GM12873 (cell line): ENCODE measurements around the gene MAB21L3.

Source experiments
- TF ChIP-seq, protein P1 (sequence below): IDR thresholded peaks from 2 replicates; pipeline ENCODE4 v1.5.1; 2012; ENCODE audit warnings: low read depth, mild to moderate bottlenecking, moderate library complexity, low read length, control low read depth; ENCODE audit not compliant: insufficient read depth; ENCODE audit errors: missing control alignments

MAB21L3 gene

DNA sequence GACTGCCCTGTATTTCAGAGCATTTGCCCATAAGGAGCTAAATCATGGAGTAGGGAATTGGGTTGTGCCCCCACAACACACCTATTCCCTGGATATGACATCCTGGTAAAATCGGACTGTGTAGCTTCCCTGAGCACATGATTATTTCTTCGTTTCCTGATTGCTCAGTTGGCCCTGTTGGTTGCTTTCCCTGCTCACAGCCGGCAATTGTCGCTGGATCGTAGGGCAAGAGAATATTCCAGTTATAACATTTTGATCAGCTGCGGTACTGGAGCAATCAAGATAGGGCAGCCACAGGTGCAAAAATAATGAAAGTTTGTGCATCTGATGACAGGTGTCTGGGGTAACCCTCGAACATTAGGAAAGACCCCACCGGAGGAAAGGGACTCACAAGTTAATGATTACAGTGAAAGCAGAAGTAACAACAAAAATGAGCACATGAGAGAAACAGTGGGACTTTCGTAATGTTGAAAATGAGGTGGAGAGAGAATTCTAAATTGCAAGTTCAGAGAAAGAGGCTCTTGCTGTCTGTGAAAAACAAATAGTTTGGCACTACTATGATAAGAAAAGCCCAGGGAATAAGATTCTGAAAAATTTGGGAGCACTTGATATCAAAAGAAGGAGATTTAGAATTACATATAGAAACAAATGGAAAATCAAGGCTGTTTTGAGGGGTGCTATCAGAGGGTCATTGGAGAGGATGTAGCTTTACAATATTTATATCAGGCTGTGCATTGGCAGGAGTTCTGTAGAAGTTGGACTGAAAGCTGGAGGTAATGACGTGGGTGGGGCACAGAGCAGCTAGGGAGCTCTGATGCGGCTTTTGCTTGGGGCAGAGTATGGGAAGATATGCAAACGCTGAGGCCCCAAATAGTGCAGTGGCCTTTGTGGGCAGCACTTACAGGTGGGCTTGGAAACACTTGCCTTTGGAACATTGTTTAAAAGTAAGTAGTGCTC is at the start of gene MAB21L3:
Gene MAB21L3, plus strand, starts transcription at position 833 of the 957 bp plus-strand sequence. CDS start 1,217 bp downstream, outside the sequence.
- TF ChIP-seq, protein P1, sequence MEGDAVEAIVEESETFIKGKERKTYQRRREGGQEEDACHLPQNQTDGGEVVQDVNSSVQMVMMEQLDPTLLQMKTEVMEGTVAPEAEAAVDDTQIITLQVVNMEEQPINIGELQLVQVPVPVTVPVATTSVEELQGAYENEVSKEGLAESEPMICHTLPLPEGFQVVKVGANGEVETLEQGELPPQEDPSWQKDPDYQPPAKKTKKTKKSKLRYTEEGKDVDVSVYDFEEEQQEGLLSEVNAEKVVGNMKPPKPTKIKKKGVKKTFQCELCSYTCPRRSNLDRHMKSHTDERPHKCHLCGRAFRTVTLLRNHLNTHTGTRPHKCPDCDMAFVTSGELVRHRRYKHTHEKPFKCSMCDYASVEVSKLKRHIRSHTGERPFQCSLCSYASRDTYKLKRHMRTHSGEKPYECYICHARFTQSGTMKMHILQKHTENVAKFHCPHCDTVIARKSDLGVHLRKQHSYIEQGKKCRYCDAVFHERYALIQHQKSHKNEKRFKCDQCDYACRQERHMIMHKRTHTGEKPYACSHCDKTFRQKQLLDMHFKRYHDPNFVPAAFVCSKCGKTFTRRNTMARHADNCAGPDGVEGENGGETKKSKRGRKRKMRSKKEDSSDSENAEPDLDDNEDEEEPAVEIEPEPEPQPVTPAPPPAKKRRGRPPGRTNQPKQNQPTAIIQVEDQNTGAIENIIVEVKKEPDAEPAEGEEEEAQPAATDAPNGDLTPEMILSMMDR: no peak

DNA sequence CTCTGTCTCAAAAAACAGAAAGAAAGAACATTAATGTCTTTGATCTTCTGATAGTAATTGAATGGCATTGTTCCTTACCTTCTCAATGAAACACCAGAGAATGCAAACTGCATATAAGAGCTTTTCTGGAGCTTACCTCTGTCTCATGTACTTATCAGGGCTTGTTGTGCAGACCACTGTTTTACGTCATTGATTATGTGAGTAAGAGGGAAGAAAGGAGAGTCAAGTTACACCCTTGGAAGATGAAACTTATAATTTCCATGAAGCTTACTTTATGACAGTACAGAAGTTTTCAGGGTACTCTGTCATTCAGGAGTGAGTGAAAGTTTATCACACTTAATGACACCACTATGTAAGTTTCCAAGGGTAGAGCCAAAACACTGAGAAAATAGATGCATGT is 49.0 kb upstream of the MAB21L3 start:
- TF ChIP-seq, protein P1: no peak

DNA sequence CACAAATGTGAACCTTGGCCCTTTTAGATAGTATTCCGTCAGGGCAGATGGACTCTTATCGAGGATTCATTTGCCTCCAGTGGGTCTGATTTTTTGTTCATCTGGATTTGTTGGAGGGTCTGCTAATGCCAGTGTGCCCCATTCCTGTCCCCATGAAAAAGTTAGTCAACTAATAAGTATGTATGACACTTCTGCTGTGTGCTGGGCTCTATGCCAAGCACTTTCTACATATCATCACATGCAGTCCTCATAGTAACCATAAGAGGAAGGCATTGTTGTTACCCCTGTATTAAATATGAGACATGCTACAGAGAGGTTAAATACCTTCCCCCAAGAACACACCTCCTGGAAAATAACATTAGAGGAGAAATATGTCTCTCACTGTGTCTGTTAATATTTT is 46.6 kb upstream of the MAB21L3 start:
- TF ChIP-seq, protein P1: no peak

DNA sequence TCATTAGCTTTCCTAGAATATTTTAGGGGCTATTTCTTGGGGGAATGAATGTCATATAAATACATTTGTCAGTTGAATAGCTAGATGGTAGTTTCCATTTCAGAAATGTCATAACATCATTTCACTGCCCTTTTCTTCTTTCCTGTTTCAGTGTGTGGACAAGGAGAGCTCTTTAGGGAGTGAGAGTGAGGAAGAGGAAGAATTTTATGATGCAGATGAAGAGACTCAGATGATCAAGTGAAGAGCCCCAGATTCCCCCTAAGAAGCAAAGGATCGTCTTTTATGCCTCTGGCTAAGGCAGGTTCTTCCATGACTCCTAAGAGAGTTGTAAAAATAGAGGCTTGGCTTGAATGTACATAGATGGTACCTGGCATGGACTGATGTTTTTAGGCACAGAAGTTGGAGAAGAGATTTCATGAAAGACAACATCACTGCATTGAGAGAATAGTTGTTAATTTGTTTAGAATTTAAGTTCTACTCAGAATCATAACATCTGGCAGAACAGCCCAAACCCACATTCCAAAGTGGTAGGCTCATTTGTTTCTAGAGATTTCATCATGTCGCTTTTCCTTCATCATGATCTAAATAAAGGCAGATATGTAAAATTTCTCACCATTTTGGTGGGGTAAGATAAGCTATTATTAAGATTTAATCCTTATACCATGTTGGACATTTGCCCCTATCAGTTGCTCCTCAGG is 44.2 kb upstream of the MAB21L3 start:
- TF ChIP-seq, protein P1: no peak

DNA sequence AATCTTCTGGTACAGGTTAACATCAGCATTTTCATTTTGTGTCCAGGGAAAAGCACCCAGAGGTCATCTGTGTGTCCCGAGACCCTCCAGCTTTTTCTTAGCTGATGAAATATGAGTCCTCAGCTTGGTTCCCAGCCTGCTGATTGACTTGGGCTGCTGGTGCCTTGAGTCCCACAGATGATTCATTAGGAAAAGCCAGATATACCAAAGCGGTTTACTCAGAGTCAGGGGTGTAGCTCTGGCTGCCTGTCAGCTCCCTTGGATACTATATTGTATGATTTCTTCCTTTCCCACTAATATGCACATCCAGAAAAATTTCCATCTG is 43.7 kb upstream of the MAB21L3 start:
- TF ChIP-seq, protein P1: no peak

DNA sequence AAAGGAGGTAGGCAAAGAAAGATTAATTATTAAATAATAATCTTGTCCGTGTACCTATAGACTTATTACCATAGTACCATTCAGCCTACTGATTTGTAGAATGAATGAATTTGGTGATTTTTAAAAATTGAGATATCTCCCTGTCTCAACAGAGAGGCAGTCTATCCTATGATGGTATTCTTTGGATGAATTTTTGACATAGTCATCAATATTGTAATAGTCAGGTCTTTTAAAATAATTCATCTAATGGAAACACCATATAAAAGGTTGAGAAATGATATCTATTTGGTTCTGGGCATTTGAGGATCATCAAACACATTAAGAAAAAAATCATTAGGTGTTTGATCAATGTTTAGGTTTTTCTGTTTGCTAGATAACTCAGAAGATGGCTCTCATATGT is 35.6 kb upstream of the MAB21L3 start:
- TF ChIP-seq, protein P1: no peak

DNA sequence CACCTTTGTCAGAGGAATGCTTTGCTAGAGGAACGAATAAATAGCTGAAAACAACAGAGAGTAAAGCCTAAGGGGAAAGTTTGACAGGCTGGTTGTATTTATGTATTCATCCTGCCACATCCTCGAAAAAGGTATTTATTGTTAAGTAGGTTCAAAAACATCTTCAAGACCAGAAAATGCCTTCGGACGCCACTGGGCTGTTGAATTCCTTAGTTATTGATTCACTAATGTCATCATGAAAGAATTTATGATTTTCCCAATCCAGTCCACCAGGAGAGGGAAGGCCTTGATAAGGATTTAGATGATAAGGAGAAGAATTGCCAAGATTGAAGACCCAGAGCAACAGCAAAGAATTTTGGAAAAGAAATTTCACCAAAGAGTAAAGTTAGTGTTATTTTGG is 35.2 kb upstream of the MAB21L3 start:
- TF ChIP-seq, protein P1: no peak
